Muscle layer of duodenum (tissue), 2 donors: ENCODE results near the gene DVL2.
"Not testable (repeated sequence)": the region's sequence is repeated elsewhere in the genome, so short reads cannot be mapped to it uniquely, and the experiment has no call there.

ENCODE experiments used
- H3K27ac ChIP-seq: one replicate; pipeline ENCODE4 v1.7.0; 2013; ENCODE audit warnings: mild to moderate bottlenecking, low read length
- H3K27me3 ChIP-seq: one replicate; pipeline ENCODE4 v1.7.0; 2013; ENCODE audit warnings: low read depth, mild to moderate bottlenecking, control low read depth, low read length
- H3K36me3 ChIP-seq, 2 donors: one replicate each; pipeline ENCODE4 v1.7.0; 2013; ENCODE audit warnings: low read length in 2 of 2, control low read depth in 1 of 2, mild to moderate bottlenecking in 1 of 2; ENCODE audit not compliant: insufficient read depth in 2 of 2, control insufficient read depth in 1 of 2
- H3K4me1 ChIP-seq, 2 donors: one replicate each; pipeline ENCODE4 v1.7.0; 2013; ENCODE audit warnings: low read length in 2 of 2, mild to moderate bottlenecking in 2 of 2, control low read depth in 1 of 2, moderate library complexity in 1 of 2; ENCODE audit not compliant: insufficient read depth in 2 of 2, control insufficient read depth in 1 of 2
- H3K4me3 ChIP-seq, 2 donors: one replicate each; pipeline ENCODE4 v1.7.0; 2013; ENCODE audit warnings: low read length in 2 of 2, low read depth in 1 of 2, mild to moderate bottlenecking in 1 of 2
- H3K9me3 ChIP-seq, 2 donors: one replicate each; pipeline ENCODE4 v1.7.0; 2013; ENCODE audit warnings: low read length in 2 of 2, control low read depth in 1 of 2, mild to moderate bottlenecking in 1 of 2; ENCODE audit not compliant: control insufficient read depth in 1 of 2
- donor health status: healthy.

Gene DVL2

GRCh38 chr17:7253082-7253481, 18.8 kb upstream of the DVL2 start:
- no peaks in the 10 kb centered on the region for H3K9me3 ChIP-seq
- no peaks in the 10 kb centered on the region for H3K27me3 ChIP-seq
- H3K4me1 ChIP-seq: peaks cover 20 to 37% of the 10 kb centered on the region in 2 donors
- peaks cover 22 to 42% of the 10 kb centered on the region in 2 donors for H3K36me3 ChIP-seq
- peak overlapping the region; percentile 97 for H3K27ac ChIP-seq
- H3K4me3 ChIP-seq: peak overlapping the region; percentile 79 to 84

- H3K36me3 ChIP-seq: peaks cover 22 to 35% of the 10 kb centered on the region in 2 donors
- no peaks in the 10 kb centered on the region for H3K9me3 ChIP-seq
- peaks cover 20 to 37% of the 10 kb centered on the region in 2 donors for H3K4me1 ChIP-seq
- peak within 1 kb of the TSS; percentile 79 to 84 for H3K4me3 ChIP-seq
- peak within 1 kb of the TSS; percentile 97 for H3K27ac ChIP-seq
- H3K27me3 ChIP-seq: no peaks in the 10 kb centered on the region
These were observed 18.1 kb upstream of the DVL2 start, which contains the start of gene ELP5 for GRCh38 chr17:7252176-7253043. Gene ELP5 (plus strand): TSS chr17:7252215. CDS start chr17:7252551, 336 bp downstream.

- peaks cover 20 to 37% of the 10 kb centered on the region in 2 donors for H3K4me1 ChIP-seq
These were observed 17.4 kb upstream of the DVL2 start, which contains the start of gene CTDNEP1 for GRCh38 chr17:7251661-7252175. Gene CTDNEP1 (minus strand): TSS chr17:7251734. CDS start chr17:7251296, 438 bp downstream.

GRCh38 chr17:7250695-7251627, 16.6 kb upstream of the DVL2 start:
- Histone ChIP-seq H3K27ac (peak overlapping the region; percentile 97), H3K27me3 (no peaks in the 10 kb centered on the region), H3K9me3 (no peaks in the 10 kb centered on the region), H3K4me3 (peak overlapping the region; percentile 76 to 84), H3K4me1 (peaks cover 20 to 37% of the 10 kb centered on the region in 2 donors), H3K36me3 (peaks cover 21 to 33% of the 10 kb centered on the region in 2 donors)

More at GRCh38 chr17:7251661-7252175, 17.4 kb upstream of the DVL2 start, which contains the start of gene CTDNEP1:
- Histone ChIP-seq H3K27me3 (no peaks in the 10 kb centered on the region), H3K36me3 (peaks cover 19 to 32% of the 10 kb centered on the region in 2 donors), H3K4me3 (peak within 1 kb of the TSS; percentile 79 to 84), H3K27ac (peak within 1 kb of the TSS; percentile 97), H3K9me3 (no peaks in the 10 kb centered on the region)

GRCh38 chr17:7249830-7250229, 15.5 kb upstream of the DVL2 start:
- Histone ChIP-seq H3K9me3 (no peaks in the 10 kb centered on the region), H3K36me3 (peaks cover 21 to 27% of the 10 kb centered on the region in 2 donors), H3K27me3 (no peaks in the 10 kb centered on the region), H3K4me1 (peaks cover 20 to 37% of the 10 kb centered on the region in 2 donors), H3K27ac (peak overlapping the region; percentile 61), H3K4me3 (peak overlapping the region; percentile 76 to 84)

GRCh38 chr17:7249214-7249613, 14.9 kb upstream of the DVL2 start:
- Histone ChIP-seq H3K27ac (no peak overlapping the region), H3K4me1 (peaks cover 20 to 37% of the 10 kb centered on the region in 2 donors), H3K27me3 (no peaks in the 10 kb centered on the region), H3K4me3 (no peak overlapping the region), H3K9me3 (no peaks in the 10 kb centered on the region), H3K36me3 (peaks cover 19 to 21% of the 10 kb centered on the region in 2 donors)

- Histone ChIP-seq H3K27ac (no peak overlapping the region), H3K4me1 (peaks cover 20 to 37% of the 10 kb centered on the region in 2 donors), H3K9me3 (no peaks in the 10 kb centered on the region), H3K4me3 (no peak overlapping the region), H3K36me3 (peaks cover 19 to 21% of the 10 kb centered on the region in 2 donors), H3K27me3 (no peaks in the 10 kb centered on the region)
These were observed 14.5 kb upstream of the DVL2 start for GRCh38 chr17:7248796-7249195.

GRCh38 chr17:7246779-7247178, 12.5 kb upstream of the DVL2 start:
- no peaks in the 10 kb centered on the region for H3K9me3 ChIP-seq
- peaks cover 22 to 24% of the 10 kb centered on the region in 2 donors for H3K36me3 ChIP-seq
- no peaks in the 10 kb centered on the region for H3K27me3 ChIP-seq
- no peak overlapping the region for H3K27ac ChIP-seq
- H3K4me3 ChIP-seq: no peak overlapping the region
- H3K4me1 ChIP-seq: peaks cover 19 to 32% of the 10 kb centered on the region in 2 donors

- H3K4me1 ChIP-seq: peaks cover 21 to 29% of the 10 kb centered on the region in 2 donors
- H3K36me3 ChIP-seq: peaks cover 27 to 42% of the 10 kb centered on the region in 2 donors
- not testable (repeated sequence) for H3K27me3 ChIP-seq, H3K4me3 ChIP-seq, H3K9me3 ChIP-seq
- H3K27ac ChIP-seq: peak overlapping the region; percentile 100
These were observed 9.5 kb upstream of the DVL2 start for GRCh38 chr17:7243838-7244237.

GRCh38 chr17:7243453-7243729, 9.1 kb upstream of the DVL2 start:
- peaks cover 27 to 42% of the 10 kb centered on the region in 2 donors for H3K36me3 ChIP-seq
- peak overlapping the region; percentile 100 for H3K27ac ChIP-seq
- no peaks in the 10 kb centered on the region for H3K27me3 ChIP-seq
- peaks cover 21 to 25% of the 10 kb centered on the region in 2 donors for H3K4me1 ChIP-seq
- H3K9me3 ChIP-seq: no peaks in the 10 kb centered on the region
- peak overlapping the region; percentile 96 to 99 for H3K4me3 ChIP-seq
